Heart left ventricle (tissue), 16 donors: ENCODE data around the gene USP16. TPM values are rescaled to one million over a fixed set of nuclear protein-coding genes. Genes with fewer than 3 reads are reported as not detected.

Experiments
- ATAC-seq, 4 donors: fragments of 200-7000 bp; cut with Tn5 transposase; one replicate each; pipeline ENCODE4 v1.9.1; 2020 to 2022; ENCODE audit warnings: moderate library complexity in 4 of 4, mild to moderate bottlenecking in 3 of 4, moderate number of reproducible peaks in 1 of 4
- DNase-seq, 5 donors: peaks; one replicate each; pipeline ENCODE4 v3.0.0-alpha.2; 2020
- H3K27ac ChIP-seq, 12 donors: fragments of 200-600 bp; sonication (generic) in 4 of 12; one replicate each; pipeline versions ENCODE4 v1.5.0 to v1.8.0; 2016 to 2022; ENCODE audit warnings: mild to moderate bottlenecking in 2 of 12
- H3K27me3 ChIP-seq, 9 donors: fragments of 200-600 bp; sonication (generic) in 2 of 9; one replicate each; pipeline versions ENCODE4 v1.5.1 to v1.8.0; 2016 to 2022; ENCODE audit warnings: mild to moderate bottlenecking in 3 of 9
- H3K36me3 ChIP-seq, 9 donors: fragments of 200-600 bp; sonication (generic) in 2 of 9; one replicate each; pipeline versions ENCODE4 v1.5.0 to v1.8.0; 2018 to 2022; ENCODE audit warnings: mild to moderate bottlenecking in 2 of 9
- H3K4me1 ChIP-seq, 12 donors: fragments of 200-600 bp; sonication (generic) in 4 of 12; one replicate each; pipeline versions ENCODE4 v1.5.0 to v1.8.0; 2016 to 2022; ENCODE audit warnings: mild to moderate bottlenecking in 3 of 12
- H3K4me3 ChIP-seq, 12 donors: fragments of 200-600 bp; sonication (generic) in 4 of 12; one replicate each; pipeline versions ENCODE4 v1.5.0 to v1.8.0; 2017 to 2022; ENCODE audit warnings: mild to moderate bottlenecking in 9 of 12, moderate library complexity in 4 of 12
- H3K9me3 ChIP-seq, 12 donors: fragments of 200-600 bp; sonication (generic) in 4 of 12; one replicate each; pipeline versions ENCODE4 v1.5.0 to v1.8.0; 2016 to 2022; ENCODE audit warnings: mild to moderate bottlenecking in 1 of 12
- CTCF ChIP-seq, 12 donors: fragments of 200-600 bp; sonication (generic) in 4 of 12; IDR thresholded peaks; one replicate each; pipeline versions ENCODE4 v1.5.0 to v1.8.0; 2018 to 2022; ENCODE audit warnings: antibody characterized with exemption in 12 of 12, mild to moderate bottlenecking in 5 of 12
- POLR2A ChIP-seq, 2 donors: fragments of 450-650 bp; IDR thresholded peaks; one replicate each; pipeline ENCODE4 v1.6.1; 2017; ENCODE audit warnings: antibody characterized with exemption in 2 of 2, mild to moderate bottlenecking in 2 of 2, moderate library complexity in 2 of 2
- WGBS, 4 donors: extraction: QIAGEN DNeasy Blood & Tissue Kit in 2 of 4; methylation state at CpG; one replicate each; pipeline versions ENCODE4 v1.1.5 to v1.1.7; 2013 to 2018; 5-methylcytosine and 5-hydroxymethylcytosine counted together
- intact Hi-C, 10 donors: fragments of 100-400 bp; cut with DNase I; formaldehyde crosslinking; loops; one replicate each; pipeline versions ENCODE4 v1.11.1 to v1.14.2; 2022
- polyA plus RNA-seq, 2 donors: library from polyadenylated mRNA; stranded (reverse); fragments of 200-250 nt; gene quantifications; one replicate each; pipeline ENCODE4 v1.2.3, GENCODE V29; 2013
- total RNA-seq, 9 donors: library from RNA; depleted of rRNA in 2 of 9; stranded (reverse); fragments of >200 nt in 2 of 9; fragmentation: NEBNext Ultra II Directional in 3 of 9; extraction: Animal tissue kit (Norgen Biotek cat#: 25700) in 3 of 9; gene quantifications; one replicate each; pipeline versions ENCODE4 v1.1.0 to v1.2.4, GENCODE V29; 2016 to 2023
- donor health status: ischemic (EF 13 %, LVEDD 7.1; RV severe dilation, severe dysfunction).
- donor health status: healthy with polysubstance abuse.
- donor health status: DM: no; HTN: yes; CAD: no.
- donor health status: DM: no; HTN: no; CAD: no.
- donor health status: ischemic (EF 25% LVEDD 6.9; RV normal size, moderate dysfunction).
- donor health status: ischemic (EF 25% LVEDD 5.7; RV mildly dilated, moderate dysfunction).
- donor health status: healthy.
- donor health status: DM: yes; HTN: yes; CAD: no.
- donor health status: ischemic (EF 35%, LVEDD 5.7; RV mildly dilated, moderate dysfunction).
- donor health status: nonischemic (EF 11% LVEDD 7.7; RV severe dilation, severe dysfunction).
- donor health status: DM: yes; HTN: yes; CAD: no.
- donor health status: PGD.
- donor health status: ischemic (EF 29% LVEDD 5.4; RV normal size, mild dysfunction).
- donor health status: nonischemic (EF 23%, LVEDD 6.1; RV moderate dilation, normal function).

The USP16 gene
- total and polyA plus RNA-seq, 11 donors, result 16.4 to 42.6 (median 32.4) TPM

- ATAC-seq, result peak in 1 of 4 donors; percentile 56
- H3K9me3 ChIP-seq, result no peaks in the 10 kb centered on the region
- H3K36me3 ChIP-seq, result no peaks in the 10 kb centered on the region
- H3K4me1 ChIP-seq, result peaks cover 0 to 32% (median 14%) of the 10 kb centered on the region in 12 donors
- intact Hi-C loops, result no loop called here
- TF ChIP-seq POLR2A (IDR thresholded peaks at IDR 0.05) (no peak), CTCF (IDR thresholded peaks at IDR 0.05) (no peak)
- WGBS, 4 donors, result 15 to 27% (median 21%) methylated on average over 12 of the region's 12 CpGs
- peak overlapping the region; percentile 61 to 98 (median 88) for H3K4me3 ChIP-seq
- peak overlapping the region in 11 of 12 donors; percentile 70 to 90 (median 83) for H3K27ac ChIP-seq
- H3K27me3 ChIP-seq, result no peaks in the 10 kb centered on the region
- DNase-seq, result no peak
These were observed 5.9 kb upstream of the USP16 start for GRCh38 chr21:29018540-29018939.

- intact Hi-C loops, result no loop called here
- H3K36me3 ChIP-seq, result no peaks in the 10 kb centered on the region
- no peak overlapping the region for H3K4me3 ChIP-seq
- no peaks in the 10 kb centered on the region for H3K9me3 ChIP-seq
- H3K27ac ChIP-seq, result peak overlapping the region in 1 of 12 donors; percentile 9
- DNase-seq (no peak), ATAC-seq (no peak)
- peaks cover 0 to 52% (median 31%) of the 10 kb centered on the region in 12 donors for H3K4me1 ChIP-seq
- no peaks in the 10 kb centered on the region for H3K27me3 ChIP-seq
- 82 to 89% (median 84%) methylated on average over 4 of the region's 4 CpGs for WGBS, 4 donors
- TF ChIP-seq CTCF (IDR thresholded peaks at IDR 0.05) (no peak), POLR2A (IDR thresholded peaks at IDR 0.05) (no peak)
These were observed 2.3 kb upstream of the USP16 start for GRCh38 chr21:29022166-29022565.

GRCh38 chr21:29025328-29025713 is 853 bp downstream of the USP16 start:
- Histone ChIP-seq H3K36me3 (peaks cover 0 to 27% (median 20%) of the 10 kb centered on the region in 9 donors), H3K27me3 (no peaks in the 10 kb centered on the region), H3K4me3 (peak overlapping the region; percentile 30 to 95 (median 72)), H3K9me3 (no peaks in the 10 kb centered on the region), H3K4me1 (peaks cover 0 to 33% (median 19%) of the 10 kb centered on the region in 12 donors), H3K27ac (peak overlapping the region; percentile 87 to 100 (median 98))
- WGBS, 4 donors, result 2 to 4% (median 2%) methylated on average over 6 of the region's 6 CpGs
- DNase-seq, result no peak
- TF ChIP-seq CTCF (IDR thresholded peaks at IDR 0.05) (no peak), POLR2A (IDR thresholded peaks at IDR 0.05) (no peak)
- intact Hi-C loops, result loop anchor here in 5 of 10 donors (2.0 to 5.0 kb wide), 7 partner anchors 23 to 47 kb away; partner anchors contain the start of genes LTN1 (in 3 of the 5) and CCT8 (in 2 of the 5)
- no peak for ATAC-seq

GRCh38 chr21:29029524-29029923 is 5.1 kb downstream of the USP16 start:
- Histone ChIP-seq H3K9me3 (no peaks in the 10 kb centered on the region), H3K4me3 (no peak overlapping the region), H3K27ac (no peak overlapping the region), H3K27me3 (no peaks in the 10 kb centered on the region), H3K36me3 (peaks cover 0 to 69% (median 62%) of the 10 kb centered on the region in 9 donors), H3K4me1 (peaks cover 0 to 24% (median 19%) of the 10 kb centered on the region in 12 donors)
- no peak for DNase-seq
- 89 to 95% (median 90%) methylated on average over 1 of the region's 1 CpG for WGBS, 4 donors
- no peak for TF ChIP-seq POLR2A (IDR thresholded peaks at IDR 0.05)
- no peak for TF ChIP-seq CTCF (IDR thresholded peaks at IDR 0.05)
- intact Hi-C loops, result loop anchor here in 3 of 10 donors (5.0 kb wide), 4 partner anchors 33 to 43 kb away; partner anchors contain the start of genes CCT8 (in 1 of the 3) and LTN1 (in 1 of the 3)
- ATAC-seq, result no peak
